NCI-H748 treated with DMSO at 0.1 percent for 48 hours (cell line): ENCODE measurements around the gene NPFFR1.
"Not testable (repeated sequence)": the region's sequence is repeated elsewhere in the genome, so short reads cannot be mapped to it uniquely, and the experiment has no call there.

Source experiments
- DNase-seq: peaks from one replicate; lab custom pipeline; 2025; lab: John Stamatoyannopoulos, UW

The NPFFR1 gene

GRCh38 chr10:70285476-70285831, 1.6 kb upstream of the NPFFR1 start:
- no peak for DNase-seq

DNA sequence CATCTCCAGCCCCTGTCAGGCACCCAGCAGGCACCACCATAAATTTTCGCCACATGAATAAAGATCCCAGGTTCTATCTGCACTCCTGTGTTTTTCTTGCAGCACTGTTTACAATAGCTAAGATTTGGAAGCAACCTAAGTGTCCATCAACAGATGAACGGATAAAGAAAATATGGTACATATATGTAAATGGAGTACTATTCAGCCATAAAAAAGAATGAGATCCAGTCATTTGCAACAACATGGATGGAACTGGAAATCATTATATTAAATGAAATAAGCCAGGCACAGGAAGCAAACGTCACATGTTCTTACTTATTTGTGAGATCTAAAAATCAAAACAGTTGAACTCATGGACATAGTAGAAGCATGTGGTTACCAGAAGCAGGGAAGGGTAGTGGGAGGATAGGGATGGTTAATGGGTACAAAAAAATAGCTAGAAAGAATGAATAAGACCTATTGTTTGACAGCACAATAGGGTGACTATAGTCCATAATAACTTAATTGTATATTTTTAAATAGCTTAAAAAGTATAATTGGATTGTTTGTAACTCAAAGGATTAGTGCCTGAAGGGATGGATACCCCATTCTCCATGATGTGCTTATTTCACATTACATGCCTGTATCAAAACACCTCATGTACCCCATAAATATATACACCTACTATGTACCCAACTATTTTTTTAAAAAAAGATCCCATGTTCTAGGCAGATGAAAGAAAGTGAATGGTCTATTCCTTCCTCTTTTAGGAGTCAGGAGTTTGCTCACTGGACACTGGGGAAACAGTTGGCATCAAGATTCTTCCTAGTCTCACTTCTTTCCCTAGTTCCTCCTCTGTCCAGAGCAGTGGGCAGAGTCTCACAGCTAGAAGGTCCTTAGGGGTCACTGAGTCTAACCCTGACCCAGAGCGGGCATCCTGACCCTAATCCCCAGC, 1.0 kb upstream of the NPFFR1 start:
- DNase-seq: no peak

GRCh38 chr10:70283071-70283444, 746 bp downstream of the NPFFR1 start:
- DNase-seq: no peak

DNA sequence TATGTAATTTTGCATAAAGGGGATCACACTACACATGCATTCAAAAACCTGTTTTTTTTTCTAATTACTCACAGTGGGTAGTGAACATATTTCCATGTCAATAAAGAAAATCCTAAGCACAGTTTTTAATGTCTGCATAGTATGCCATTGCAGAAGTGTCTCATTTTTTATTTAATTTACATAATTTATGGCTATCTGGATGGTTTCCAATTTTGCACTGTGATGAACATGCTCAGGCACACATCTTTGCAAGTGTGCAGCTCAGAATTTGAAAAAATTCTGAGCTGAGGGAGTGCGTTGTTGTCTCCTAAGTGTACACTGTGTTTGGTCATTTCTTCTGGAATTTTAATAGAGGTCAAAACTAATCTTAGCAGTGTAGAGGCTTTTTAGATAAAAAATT, 2.2 kb downstream of the NPFFR1 start:
- no peak for DNase-seq

GRCh38 chr10:70280099-70280498, 3.7 kb downstream of the NPFFR1 start:
- DNase-seq: no peak

- no peak for DNase-seq
Measured at GRCh38 chr10:70277396-70278030, 6.3 kb downstream of the NPFFR1 start.

DNA sequence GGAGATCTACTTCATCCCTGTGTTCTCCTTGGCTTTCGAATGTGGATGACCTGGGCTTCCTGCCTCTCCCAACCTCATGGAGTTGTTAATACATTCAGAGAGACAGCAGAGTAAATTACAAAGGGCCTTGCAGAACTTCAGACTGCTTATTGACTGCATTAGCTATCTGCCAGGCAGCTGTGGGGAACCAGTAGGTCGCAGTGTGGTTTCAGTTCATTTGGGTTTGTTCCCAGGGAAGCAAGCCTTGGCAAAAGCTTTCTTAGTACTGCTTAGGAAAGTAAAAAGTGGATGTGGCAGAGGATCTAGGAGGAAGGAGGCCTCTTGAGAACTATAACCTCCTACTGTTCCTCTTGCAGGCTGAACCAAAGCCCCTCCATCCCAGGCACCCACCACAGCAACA, 9.2 kb downstream of the NPFFR1 start:
- DNase-seq: no peak

- DNase-seq: no peak
Measured at GRCh38 chr10:70272925-70273316, 10.9 kb downstream of the NPFFR1 start.

- no peak for DNase-seq
Measured at GRCh38 chr10:70271996-70272924, 11.5 kb downstream of the NPFFR1 start.

GRCh38 chr10:70270952-70271351, 12.9 kb downstream of the NPFFR1 start:
- DNase-seq: no peak

DNA sequence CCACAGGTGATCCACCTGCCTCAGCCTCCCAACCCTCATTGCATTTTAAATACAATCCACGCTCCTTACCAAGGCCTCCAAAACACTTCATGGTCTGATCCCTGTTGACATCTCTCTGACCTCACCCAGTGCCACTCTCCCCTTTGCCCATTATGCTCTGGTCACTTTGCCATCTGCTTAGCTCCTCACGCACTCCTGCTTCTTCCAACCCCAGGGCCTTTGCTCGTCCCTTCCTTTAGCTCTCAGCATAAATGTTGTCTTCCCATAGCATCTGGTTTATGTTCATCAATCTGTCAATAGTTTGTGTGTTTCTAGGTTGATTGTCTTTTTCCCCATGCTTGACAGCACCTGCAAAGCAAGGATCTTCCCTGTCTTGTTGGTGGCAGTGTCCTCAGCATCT, 14.1 kb downstream of the NPFFR1 start:
- no peak for DNase-seq

DNA sequence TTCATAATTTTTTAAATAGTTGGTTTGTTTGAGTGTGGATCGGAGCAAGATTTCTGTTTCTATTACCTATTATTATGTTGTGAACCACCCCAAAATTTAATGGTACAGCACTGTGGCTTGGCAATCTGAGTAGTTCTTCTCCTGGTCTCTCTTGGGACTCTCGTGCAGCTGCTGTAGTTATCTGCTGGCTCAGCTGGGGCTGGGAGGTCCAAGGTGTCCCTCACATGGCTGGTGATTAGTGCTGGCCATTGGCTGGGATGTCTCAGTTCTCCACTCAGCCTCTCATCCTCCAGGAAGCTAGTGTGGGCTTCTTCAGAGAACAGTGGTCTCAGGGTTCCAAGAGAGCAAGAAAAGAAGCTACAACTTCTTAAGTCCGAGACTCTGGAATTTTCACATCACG, 15.4 kb downstream of the NPFFR1 start:
- no peak for DNase-seq

DNA sequence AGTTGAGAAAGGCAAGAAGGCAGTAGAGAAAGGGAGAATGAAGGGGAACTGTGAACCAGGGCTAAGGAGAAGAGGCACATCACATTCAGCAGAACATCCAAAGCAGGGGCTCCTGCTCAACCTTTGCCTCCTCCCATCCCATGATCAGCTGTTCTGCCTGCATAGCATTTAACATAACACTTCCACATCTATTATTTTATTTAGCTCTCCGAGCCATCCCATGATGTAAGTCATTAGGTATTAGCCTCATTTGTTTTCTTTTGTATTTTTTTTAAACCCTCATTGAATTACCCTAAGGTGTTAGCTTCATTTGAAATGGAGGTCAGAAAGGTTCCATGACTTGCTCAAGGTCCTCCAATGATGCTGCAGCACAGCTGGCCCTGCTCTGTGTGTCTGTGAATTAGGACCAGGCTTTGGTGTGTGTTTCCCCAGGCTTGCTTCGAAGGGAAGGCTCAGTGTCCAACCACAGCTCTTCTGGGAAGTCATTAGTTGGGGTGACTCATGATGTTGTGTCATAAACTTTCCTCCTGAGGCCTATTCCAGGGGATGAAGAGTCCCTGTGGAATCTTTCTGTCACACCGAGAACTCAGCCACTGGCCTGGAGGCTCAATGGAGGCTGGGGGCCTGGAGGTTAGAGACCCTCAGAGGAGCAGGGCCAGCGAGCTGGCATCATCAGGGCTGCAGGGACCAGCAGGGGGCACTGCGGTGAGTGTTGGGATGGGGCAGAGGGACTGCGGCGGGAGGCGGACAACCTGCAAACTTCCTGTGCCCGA, 16.5 kb downstream of the NPFFR1 start:
- DNase-seq: no peak

GRCh38 chr10:70266701-70267100, 17.1 kb downstream of the NPFFR1 start:
- DNase-seq: no peak

DNA sequence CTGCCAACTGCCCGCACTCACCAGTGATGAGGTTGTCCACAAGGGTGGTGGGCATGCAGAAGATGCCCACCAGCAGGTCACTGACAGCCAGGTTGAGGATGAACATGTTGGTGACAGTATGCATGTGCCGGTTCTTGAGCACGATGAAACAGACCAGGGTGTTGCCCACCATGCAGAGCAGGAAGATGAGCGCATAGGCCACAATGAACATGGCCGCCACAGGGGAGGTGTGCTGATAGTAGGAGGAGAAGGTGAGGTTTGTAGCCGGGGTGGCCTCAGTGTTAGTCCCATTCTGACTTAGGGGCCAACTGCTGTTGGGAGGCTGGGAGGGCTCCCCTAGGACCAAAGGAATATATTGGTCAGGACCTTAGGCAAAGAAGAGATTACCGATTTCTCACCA, 17.7 kb downstream of the NPFFR1 start:
- no peak for DNase-seq

DNA sequence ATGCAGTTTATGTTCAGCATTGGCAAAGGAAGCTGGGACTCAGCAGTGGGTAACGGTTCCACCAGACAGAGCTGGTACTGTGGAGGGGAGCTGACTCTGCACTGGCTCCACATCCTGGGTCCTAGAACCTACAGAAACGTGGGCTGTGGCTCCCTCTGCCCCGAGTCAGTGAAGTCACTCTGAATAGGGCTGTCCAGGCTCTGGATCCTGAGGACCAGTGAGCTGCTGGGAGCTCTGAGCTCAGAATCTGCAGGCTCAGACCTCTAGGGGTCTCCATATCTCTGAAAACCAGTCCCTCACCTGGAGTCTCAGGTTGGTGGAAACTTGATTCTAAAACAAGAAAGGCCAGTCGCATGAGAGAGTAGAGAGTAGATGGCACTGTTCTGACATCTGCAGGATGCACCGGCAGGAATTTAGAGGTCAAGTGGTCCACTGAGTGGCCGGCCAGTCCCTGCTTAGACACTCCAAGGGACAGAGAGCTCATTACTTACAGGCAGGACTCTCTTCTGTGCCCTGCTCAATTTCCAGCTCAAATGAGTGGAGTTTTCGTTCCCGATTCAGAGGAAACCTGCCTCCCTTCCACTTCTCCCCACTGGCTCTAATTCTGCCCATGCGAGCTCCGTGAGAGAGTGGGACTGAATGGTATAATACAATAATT, 18.6 kb downstream of the NPFFR1 start:
- DNase-seq: no peak

DNA sequence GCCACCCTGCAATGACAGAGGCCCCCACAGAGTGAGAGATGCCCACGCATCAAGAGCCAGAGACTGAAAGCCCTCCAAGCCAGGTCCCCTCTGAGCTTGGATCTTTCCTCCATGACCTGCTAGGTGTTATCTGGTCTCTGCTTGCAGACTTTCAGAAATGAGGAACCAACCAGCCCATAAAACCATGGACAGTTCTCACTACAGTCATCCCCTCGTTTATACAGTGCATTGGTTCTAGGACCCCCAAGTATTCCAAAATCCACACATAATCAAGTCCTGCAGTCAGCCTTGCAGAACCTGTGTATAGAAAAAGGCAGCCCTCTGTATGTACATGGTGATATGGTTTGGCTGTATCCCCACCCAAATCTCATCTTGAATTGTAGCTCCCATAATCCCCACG, 23.1 kb downstream of the NPFFR1 start:
- DNase-seq: no peak

DNA sequence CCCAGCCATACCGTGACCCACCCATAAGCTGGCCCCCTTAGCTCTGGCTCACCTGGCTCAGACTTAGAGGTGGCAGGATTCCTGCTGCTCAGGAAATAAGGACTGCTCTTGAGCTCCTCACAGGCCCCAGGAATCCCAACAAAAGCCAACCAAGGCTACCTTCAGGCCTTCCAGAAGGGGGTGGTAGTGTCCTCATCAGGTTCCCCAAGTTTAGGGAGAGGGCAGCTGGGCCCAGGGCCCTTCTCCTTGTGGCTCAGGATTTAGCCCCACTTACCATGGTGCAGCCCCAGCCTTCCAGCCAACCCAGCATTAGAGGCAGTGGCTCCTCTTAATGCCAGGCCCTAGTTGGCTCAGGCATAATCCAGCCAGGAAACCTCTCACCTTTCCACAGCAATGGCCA, 23.5 kb downstream of the NPFFR1 start:
- no peak for DNase-seq

- DNase-seq: no peak
Measured at GRCh38 chr10:70258216-70258615, 25.6 kb downstream of the NPFFR1 start.

GRCh38 chr10:70257816-70258215, 26.0 kb downstream of the NPFFR1 start:
- DNase-seq: not testable (repeated sequence)

DNA sequence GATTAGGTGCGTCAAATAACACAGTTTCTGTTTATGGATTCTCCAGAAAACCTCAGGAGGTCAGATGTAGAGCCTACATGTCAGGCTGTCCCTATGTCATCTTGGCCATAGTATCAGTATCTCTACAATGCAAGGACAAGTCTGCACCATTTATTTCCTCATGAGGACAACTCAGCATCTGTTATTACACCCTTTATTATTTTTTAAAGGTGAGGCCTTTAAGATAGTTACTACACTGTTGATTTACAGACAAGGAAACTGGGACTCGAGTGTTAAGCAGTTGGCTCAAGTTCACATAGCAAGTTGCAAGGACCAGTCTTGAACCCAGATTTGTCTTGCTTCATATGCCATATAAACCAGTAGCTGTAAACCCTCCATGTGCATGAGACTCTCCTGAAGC, 27.3 kb downstream of the NPFFR1 start:
- no peak for DNase-seq
